ENCODE measurements around the gene TNFSF9. TPM values are rescaled to one million over a fixed set of nuclear protein-coding genes. Genes with fewer than 3 reads are reported as not detected.

TNFSF9 gene
- total RNA-seq, 6 donors from 2014 or later: 6.3 to 11.6 (median 8.4) TPM

- 52 to 65% methylated on average over 8 of the region's 8 CpGs for WGBS, 2 donors
- DNase-seq (peak in 1 of 2 donors; percentile 61), ATAC-seq (ENCODE audit: low FRiP score in 2 of 2) (no peak)
- Histone ChIP-seq H3K27ac (no peak overlapping the region), H3K36me3 (no peaks in the 10 kb centered on the region), H3K9me3 (no peaks in the 10 kb centered on the region), H3K27me3 (no peaks in the 10 kb centered on the region), H3K4me1 (no peaks in the 10 kb centered on the region), H3K4me3 (no peak overlapping the region)
- TF ChIP-seq EP300 (IDR thresholded peaks at IDR 0.05): no peak
- no peak for TF ChIP-seq CTCF (IDR thresholded peaks at IDR 0.05)
- TF ChIP-seq POLR2AphosphoS5 (IDR thresholded peaks at IDR 0.05): no peak
- TF ChIP-seq POLR2A (IDR thresholded peaks at IDR 0.05): no peak
Observed at GRCh38 chr19:6484230-6484629, 46.6 kb upstream of the TNFSF9 start.

GRCh38 chr19:6484831-6485230 is 46.0 kb upstream of the TNFSF9 start:
- no peak overlapping the region for H3K27ac ChIP-seq
- no peaks in the 10 kb centered on the region for H3K4me1 ChIP-seq
- TF ChIP-seq CTCF (IDR thresholded peaks at IDR 0.05) (no peak), POLR2A (IDR thresholded peaks at IDR 0.05) (no peak), POLR2AphosphoS5 (IDR thresholded peaks at IDR 0.05) (no peak), EP300 (IDR thresholded peaks at IDR 0.05) (no peak)
- no peak for DNase-seq
- 91 to 92% methylated on average over 7 of the region's 7 CpGs for WGBS, 2 donors
- H3K4me3 ChIP-seq: no peak overlapping the region
- H3K9me3 ChIP-seq: no peaks in the 10 kb centered on the region
- H3K27me3 ChIP-seq: no peaks in the 10 kb centered on the region
- no peak for ATAC-seq (ENCODE audit: low FRiP score in 2 of 2)
- no peaks in the 10 kb centered on the region for H3K36me3 ChIP-seq

- peak overlapping the region in 1 of 4 donors; percentile 9 for H3K4me3 ChIP-seq
- no peak overlapping the region for H3K27ac ChIP-seq
- ATAC-seq (ENCODE audit: low FRiP score in 2 of 2) (no peak), DNase-seq (no peak)
- peaks cover 0 to 10% (median 3%) of the 10 kb centered on the region in 4 donors for H3K9me3 ChIP-seq
- 49% methylated on average over 13 to 14 of the region's 15 CpGs for WGBS, 2 donors
- H3K4me1 ChIP-seq: no peaks in the 10 kb centered on the region
- H3K27me3 ChIP-seq: no peaks in the 10 kb centered on the region
- TF ChIP-seq CTCF (IDR thresholded peaks at IDR 0.05) (no peak), POLR2AphosphoS5 (IDR thresholded peaks at IDR 0.05) (no peak), POLR2A (IDR thresholded peaks at IDR 0.05) (no peak), EP300 (IDR thresholded peaks at IDR 0.05) (no peak)
- H3K36me3 ChIP-seq: no peaks in the 10 kb centered on the region
Observed at GRCh38 chr19:6489278-6490061, 41.4 kb upstream of the TNFSF9 start.

GRCh38 chr19:6490134-6490533 is 40.7 kb upstream of the TNFSF9 start:
- Histone ChIP-seq H3K4me1 (no peaks in the 10 kb centered on the region), H3K4me3 (no peak overlapping the region), H3K27me3 (no peaks in the 10 kb centered on the region), H3K9me3 (peaks cover 0 to 10% (median 3%) of the 10 kb centered on the region in 4 donors), H3K36me3 (no peaks in the 10 kb centered on the region), H3K27ac (no peak overlapping the region)
- WGBS, 2 donors: 72 to 74% methylated on average over 2 of the region's 2 CpGs
- ATAC-seq (ENCODE audit: low FRiP score in 2 of 2) (no peak), DNase-seq (no peak)
- no peak for TF ChIP-seq POLR2A (IDR thresholded peaks at IDR 0.05)
- TF ChIP-seq EP300 (IDR thresholded peaks at IDR 0.05): no peak
- TF ChIP-seq POLR2AphosphoS5 (IDR thresholded peaks at IDR 0.05): no peak
- TF ChIP-seq CTCF (IDR thresholded peaks at IDR 0.05): no peak

Data from upper lobe of left lung (tissue), 6 donors.